ENCODE results near the gene YIPF4.

DNA sequence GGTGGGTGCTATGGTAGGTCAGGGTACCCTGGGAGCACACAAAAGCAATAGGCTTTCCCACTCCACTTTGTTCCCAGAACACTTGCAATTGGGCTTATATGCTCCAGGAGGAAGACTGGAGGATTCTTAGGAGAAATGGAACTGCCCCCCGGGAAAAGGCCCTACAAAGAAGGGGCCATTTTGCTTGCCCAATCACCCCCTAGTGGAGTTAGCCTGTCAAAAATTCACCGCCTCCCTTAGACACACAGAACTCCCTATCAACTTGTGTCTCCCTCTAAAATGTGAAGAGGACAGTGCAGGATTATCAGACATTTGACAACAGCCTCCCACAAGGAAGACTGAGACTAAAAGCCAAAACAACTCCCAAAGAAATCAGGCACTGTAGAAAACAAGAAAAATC lies 49.5 kb upstream of the YIPF4 start:
- TF ChIP-seq, protein P1, sequence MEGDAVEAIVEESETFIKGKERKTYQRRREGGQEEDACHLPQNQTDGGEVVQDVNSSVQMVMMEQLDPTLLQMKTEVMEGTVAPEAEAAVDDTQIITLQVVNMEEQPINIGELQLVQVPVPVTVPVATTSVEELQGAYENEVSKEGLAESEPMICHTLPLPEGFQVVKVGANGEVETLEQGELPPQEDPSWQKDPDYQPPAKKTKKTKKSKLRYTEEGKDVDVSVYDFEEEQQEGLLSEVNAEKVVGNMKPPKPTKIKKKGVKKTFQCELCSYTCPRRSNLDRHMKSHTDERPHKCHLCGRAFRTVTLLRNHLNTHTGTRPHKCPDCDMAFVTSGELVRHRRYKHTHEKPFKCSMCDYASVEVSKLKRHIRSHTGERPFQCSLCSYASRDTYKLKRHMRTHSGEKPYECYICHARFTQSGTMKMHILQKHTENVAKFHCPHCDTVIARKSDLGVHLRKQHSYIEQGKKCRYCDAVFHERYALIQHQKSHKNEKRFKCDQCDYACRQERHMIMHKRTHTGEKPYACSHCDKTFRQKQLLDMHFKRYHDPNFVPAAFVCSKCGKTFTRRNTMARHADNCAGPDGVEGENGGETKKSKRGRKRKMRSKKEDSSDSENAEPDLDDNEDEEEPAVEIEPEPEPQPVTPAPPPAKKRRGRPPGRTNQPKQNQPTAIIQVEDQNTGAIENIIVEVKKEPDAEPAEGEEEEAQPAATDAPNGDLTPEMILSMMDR (conservative IDR thresholded peaks at IDR 0.05) = no peak
- no peak for TF ChIP-seq EZH2 (IDR thresholded peaks at IDR 0.05; ENCODE audit: low read depth)

All from PC-9 (cell line).